GM12865 (cell line): Measurements from ENCODE around the gene VPS8.

Experiments
- DNase-seq: peaks from one replicate; pipeline ENCODE4 v3.0.0; 2010; ENCODE audit warnings: low read depth
- H3K4me3 ChIP-seq: 2 replicates; pipeline ENCODE4 v1.5.1; 2011; ENCODE audit warnings: mild to moderate bottlenecking, low read depth, low read length, control low read depth
- CTCF ChIP-seq: IDR thresholded peaks from 2 replicates; pipeline ENCODE4 v1.5.1; 2011; ENCODE audit warnings: low read length, control low read depth, low read depth, inconsistent platforms; ENCODE audit not compliant: insufficient read depth; ENCODE audit errors: missing control alignments

VPS8 gene

DNA sequence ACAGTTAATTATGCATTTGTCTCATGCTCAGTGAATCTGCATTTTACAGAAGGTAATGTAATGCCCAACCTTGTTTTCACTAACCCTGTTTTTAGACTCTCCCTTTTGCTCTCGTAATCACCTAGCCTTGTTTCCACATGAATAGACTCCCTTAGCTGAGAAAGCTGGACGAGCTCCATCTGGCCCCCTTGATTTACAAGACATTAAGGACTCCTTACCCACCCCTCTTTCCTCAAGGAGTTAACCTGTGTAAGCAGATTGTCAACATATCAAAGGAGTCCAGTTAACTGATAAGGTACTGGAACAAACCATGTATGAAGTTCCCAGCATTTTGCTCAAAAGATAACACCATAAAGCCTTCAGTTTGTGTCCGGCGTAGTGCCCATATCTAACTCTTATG, 99.6 kb downstream of the VPS8 start:
- TF ChIP-seq CTCF, result no peak
- DNase-seq, result no peak
- no peak overlapping the region for H3K4me3 ChIP-seq

GRCh38 chr3:184912163-184912562, 100.2 kb downstream of the VPS8 start:
- no peak overlapping the region for H3K4me3 ChIP-seq
- no peak for DNase-seq
- no peak for TF ChIP-seq CTCF

DNA sequence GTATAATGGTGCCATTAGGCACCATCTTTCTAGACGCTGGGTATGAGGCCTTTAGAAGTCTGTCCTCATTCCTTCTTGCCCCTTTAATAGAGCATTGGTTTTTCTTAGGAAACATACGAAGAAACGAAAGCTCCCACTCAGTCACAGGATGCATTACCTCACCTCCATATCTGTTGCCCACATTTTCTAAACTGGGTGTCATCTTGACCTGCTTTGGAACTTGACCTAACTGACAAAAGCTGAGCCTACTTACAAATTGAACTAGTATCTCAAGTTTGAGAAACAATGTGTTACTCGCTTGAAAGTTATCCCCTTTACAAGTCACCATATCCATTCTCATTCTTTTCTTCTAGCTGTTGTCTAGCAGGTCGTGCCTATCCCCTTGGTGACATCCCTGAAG, 102.7 kb downstream of the VPS8 start:
- H3K4me3 ChIP-seq, result no peak overlapping the region
- no peak for TF ChIP-seq CTCF
- DNase-seq, result no peak

DNA sequence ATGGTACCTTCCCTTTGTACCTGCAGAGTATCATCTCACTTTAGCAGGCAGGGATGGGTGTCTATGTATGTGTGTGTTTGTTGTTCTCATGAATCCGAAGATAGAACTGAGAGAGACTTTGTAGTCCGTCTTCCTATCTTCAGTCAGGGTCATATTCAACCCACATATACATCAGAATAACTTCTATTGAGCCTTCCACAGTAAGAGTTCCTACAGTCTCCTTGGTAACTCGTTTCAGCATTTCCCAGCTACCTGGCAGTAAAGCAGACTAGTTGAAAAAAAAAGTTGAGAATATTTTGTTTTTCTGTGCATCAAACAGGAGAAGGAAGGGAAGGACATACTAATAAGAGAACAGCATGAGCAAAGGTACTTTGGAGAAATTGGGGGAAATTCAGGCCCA, 106.8 kb downstream of the VPS8 start:
- no peak for DNase-seq
- no peak for TF ChIP-seq CTCF
- H3K4me3 ChIP-seq, result no peak overlapping the region

GRCh38 chr3:184919651-184920050, 107.7 kb downstream of the VPS8 start:
- H3K4me3 ChIP-seq, result no peak overlapping the region
- TF ChIP-seq CTCF, result no peak
- no peak for DNase-seq

DNA sequence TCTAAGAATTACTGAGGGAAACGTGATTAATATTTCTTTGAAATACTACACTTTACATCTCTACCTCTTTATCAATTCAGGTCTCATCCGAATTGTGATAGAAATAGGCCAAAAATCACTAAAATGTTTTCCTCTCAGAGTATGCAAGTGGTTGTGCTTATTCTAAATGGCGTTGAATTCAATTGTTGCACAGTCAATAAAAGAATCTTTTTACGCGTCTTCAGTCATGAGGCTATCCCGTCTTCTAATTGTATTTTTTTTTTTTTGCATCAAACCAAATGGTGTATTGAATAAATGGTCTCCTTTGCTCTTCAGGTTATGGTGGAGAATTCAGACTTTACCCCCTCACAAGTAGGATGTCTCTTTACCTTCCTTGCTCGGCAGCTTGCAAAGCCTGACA, 112.6 kb downstream of the VPS8 start:
- no peak overlapping the region for H3K4me3 ChIP-seq
- TF ChIP-seq CTCF, result no peak
- DNase-seq, result no peak

- DNase-seq, result no peak
- no peak overlapping the region for H3K4me3 ChIP-seq
- TF ChIP-seq CTCF, result no peak
Measured at GRCh38 chr3:184927796-184928315, 115.9 kb downstream of the VPS8 start.
